Renal cortical epithelial cell (primary cell): ENCODE results near the gene GRM4. TPM values are rescaled to one million over a fixed set of nuclear protein-coding genes. Genes with fewer than 3 reads are reported as not detected.
"Not testable (repeated sequence)": the region's sequence is repeated elsewhere in the genome, so short reads cannot be mapped to it uniquely, and the experiment has no call there.

Experiments
- DNase-seq: peaks from one replicate; pipeline ENCODE4 v3.0.0-alpha.2; 2011; ENCODE audit warnings: low read depth
- total RNA-seq: library from RNA; depleted of rRNA; stranded (reverse); fragments of >200 nt; gene quantifications from 2 replicates; pipeline ENCODE4 v1.2.3, GENCODE V29; 2014

The GRM4 gene
- total RNA-seq, 1 donor from 2014 or later, result 0.05 TPM

GRCh38 chr6:34021554-34022190, 124.2 kb downstream of the GRM4 start:
- no peak for DNase-seq

GRCh38 chr6:34020807-34021553, 124.9 kb downstream of the GRM4 start:
- no peak for DNase-seq

- DNase-seq, result no peak
These were observed 125.6 kb downstream of the GRM4 start for GRCh38 chr6:34020278-34020677.

GRCh38 chr6:34018961-34019606, 126.8 kb downstream of the GRM4 start:
- DNase-seq, result no peak

- DNase-seq, result no peak
These were observed 127.9 kb downstream of the GRM4 start for GRCh38 chr6:34018026-34018425.

- no peak for DNase-seq
These were observed 128.6 kb downstream of the GRM4 start for GRCh38 chr6:34017106-34017805.

GRCh38 chr6:34016573-34016972, 129.3 kb downstream of the GRM4 start:
- not testable (repeated sequence) for DNase-seq

GRCh38 chr6:34015586-34015985, 130.3 kb downstream of the GRM4 start:
- no peak for DNase-seq

- DNase-seq, result no peak
These were observed 134.6 kb downstream of the GRM4 start for GRCh38 chr6:34011264-34011663.

GRCh38 chr6:34005901-34006531, 139.9 kb downstream of the GRM4 start:
- DNase-seq, result no peak

GRCh38 chr6:34004706-34005105, 141.2 kb downstream of the GRM4 start:
- DNase-seq, result no peak

GRCh38 chr6:34003962-34004361, 141.9 kb downstream of the GRM4 start:
- no peak for DNase-seq

GRCh38 chr6:34001706-34002621, 143.9 kb downstream of the GRM4 start:
- no peak for DNase-seq

- no peak for DNase-seq
These were observed 145.6 kb downstream of the GRM4 start for GRCh38 chr6:34000281-34000680.

- no peak for DNase-seq
These were observed 146.3 kb downstream of the GRM4 start for GRCh38 chr6:33999567-33999966.

- no peak for DNase-seq
These were observed 147.2 kb downstream of the GRM4 start for GRCh38 chr6:33998660-33999059.

- no peak for DNase-seq
These were observed 148.6 kb downstream of the GRM4 start for GRCh38 chr6:33997265-33997664.

- no peak for DNase-seq
These were observed 149.8 kb downstream of the GRM4 start for GRCh38 chr6:33996120-33996475.

- no peak for DNase-seq
These were observed 150.4 kb downstream of the GRM4 start for GRCh38 chr6:33995309-33996119.
